HG03565 (cell line): ENCODE measurements around the gene TLR9.

ENCODE experiments used
- ATAC-seq: cut with Tn5 transposase; IDR thresholded peaks from one replicate; pipeline ENCODE4 v1.9.1; 2021; ENCODE audit warnings: mild to moderate bottlenecking, moderate library complexity; ENCODE audit not compliant: unreplicated experiment

The TLR9 gene

DNA sequence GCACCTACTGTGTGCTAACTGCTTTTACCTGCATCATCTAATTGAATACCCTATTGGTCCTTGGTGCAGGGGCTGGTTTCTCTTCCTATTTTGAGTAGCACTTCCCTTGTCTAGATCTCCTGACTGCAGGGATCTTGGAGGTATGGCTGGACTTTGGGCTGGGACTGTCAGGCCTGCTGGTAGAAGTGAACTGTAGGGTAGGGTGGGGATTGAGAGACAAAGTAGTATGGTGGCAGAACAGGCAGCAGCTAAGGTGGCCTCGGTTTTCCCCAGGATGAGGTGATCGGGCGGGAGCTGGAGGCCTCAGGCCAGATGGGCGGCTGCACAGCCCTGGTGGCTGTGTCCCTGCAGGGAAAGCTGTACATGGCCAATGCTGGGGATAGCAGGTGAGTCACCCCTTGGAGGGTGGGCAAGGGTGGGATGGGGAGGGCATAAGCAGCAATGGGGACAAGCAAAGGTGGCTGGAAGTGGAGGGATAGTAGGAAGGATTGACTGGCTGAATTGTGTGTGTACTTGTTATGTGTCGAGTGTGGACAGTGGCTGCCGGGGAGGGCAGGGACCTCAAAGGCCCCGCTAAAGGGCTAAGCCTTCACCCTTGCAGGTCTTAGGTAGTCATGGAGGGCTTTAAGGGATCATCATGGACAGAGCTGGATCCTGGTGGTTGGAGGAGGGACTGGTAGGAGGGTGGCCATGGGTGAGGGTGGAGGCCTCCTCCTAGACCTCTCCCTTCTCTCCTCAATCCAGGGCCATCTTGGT lies 22.1 kb upstream of the TLR9 start:
- no peak for ATAC-seq

GRCh38 chr3:52246728-52247408 lies 21.4 kb upstream of the TLR9 start:
- ATAC-seq: no peak

DNA sequence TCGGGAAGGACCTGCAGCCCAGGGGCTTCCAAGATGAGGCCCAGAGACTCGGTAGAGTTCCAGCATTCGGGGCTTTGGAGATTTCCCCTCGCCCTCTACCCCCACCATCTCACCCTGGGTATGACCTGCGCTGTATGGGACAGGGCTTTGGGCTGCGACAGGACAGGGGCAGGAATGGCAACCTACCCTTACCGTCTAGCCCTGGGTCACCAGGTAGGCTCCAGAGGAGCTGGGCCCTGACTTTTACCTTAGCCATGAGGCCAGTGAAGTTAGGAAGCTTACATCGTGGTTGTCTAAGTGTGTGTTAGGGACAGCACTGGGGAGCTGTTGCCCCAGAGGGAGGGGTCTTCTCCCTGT lies 20.8 kb upstream of the TLR9 start:
- ATAC-seq: no peak

DNA sequence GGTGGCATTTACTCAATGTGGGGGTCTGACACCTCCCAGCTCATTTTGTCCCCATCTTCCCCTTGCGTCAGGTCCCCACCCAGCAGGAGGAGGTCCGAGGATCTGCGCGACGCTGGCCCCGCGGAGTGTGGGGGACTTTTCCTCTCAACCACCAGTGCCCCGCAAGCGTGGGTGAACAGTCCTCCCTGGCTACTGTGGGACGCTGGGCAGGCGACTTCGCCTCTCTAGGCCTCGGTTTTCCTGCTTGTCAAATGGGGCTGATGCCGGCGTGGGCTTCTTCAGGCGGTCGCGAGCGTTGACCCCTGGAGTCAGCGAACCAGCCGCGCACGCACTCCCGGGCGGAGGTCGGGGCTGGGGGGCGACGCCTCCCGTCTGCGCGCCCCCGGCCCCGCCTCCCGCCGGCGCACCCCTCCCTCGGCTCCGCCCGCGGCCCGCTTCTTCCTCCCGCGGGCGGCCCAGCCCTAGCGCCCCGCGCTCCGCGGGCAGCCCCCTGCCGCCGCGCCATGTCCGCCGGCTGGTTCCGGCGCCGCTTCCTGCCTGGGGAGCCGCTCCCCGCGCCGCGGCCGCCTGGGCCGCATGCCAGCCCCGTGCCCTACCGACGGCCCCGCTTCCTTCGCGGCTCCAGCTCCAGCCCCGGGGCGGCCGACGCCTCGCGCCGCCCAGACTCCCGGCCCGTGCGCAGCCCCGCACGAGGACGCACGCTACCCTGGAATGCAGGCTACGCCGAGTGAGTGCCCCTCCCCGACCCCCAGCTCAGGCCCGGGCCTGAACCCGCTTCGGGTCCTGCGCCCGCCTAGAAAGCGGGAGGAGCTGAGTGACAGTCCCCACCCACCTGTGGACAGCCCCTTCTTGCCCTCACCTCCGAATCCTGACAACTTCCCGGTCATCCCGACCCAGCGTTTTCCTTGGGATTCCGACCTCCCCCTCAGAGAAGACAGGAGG lies 20.1 kb upstream of the TLR9 start, which contains the start of gene PPM1M:
PPM1M (plus strand) TSS at position 438 of the 942 bp plus-strand sequence; CDS start at position 504, 66 bp downstream.
- no peak for ATAC-seq

- ATAC-seq: peak; percentile 33
Observed at GRCh38 chr3:52243791-52244628, 18.6 kb upstream of the TLR9 start.

DNA sequence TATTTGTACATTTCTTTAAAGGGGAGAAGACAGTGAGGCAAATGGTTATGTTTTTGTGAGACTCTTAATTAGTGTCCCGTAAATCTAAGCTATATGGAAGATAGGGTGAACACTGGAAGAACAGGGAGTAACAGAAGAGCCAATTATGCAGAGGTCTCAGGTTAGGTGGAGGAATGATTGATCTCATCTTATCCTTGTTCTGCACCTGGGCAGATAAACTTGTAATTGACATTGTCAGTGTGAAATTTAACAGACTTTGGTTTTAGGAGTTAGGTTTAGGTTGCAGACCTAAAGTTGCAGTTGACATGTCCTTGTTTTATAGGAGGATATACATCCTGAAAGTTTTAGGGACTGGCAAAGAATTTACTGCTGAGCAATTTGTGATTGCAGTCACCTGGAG lies 16.6 kb upstream of the TLR9 start:
- no peak for ATAC-seq

- ATAC-seq: no peak
Observed at GRCh38 chr3:52240886-52241370, 15.5 kb upstream of the TLR9 start.

GRCh38 chr3:52240059-52240885 lies 14.8 kb upstream of the TLR9 start:
- ATAC-seq: no peak

DNA sequence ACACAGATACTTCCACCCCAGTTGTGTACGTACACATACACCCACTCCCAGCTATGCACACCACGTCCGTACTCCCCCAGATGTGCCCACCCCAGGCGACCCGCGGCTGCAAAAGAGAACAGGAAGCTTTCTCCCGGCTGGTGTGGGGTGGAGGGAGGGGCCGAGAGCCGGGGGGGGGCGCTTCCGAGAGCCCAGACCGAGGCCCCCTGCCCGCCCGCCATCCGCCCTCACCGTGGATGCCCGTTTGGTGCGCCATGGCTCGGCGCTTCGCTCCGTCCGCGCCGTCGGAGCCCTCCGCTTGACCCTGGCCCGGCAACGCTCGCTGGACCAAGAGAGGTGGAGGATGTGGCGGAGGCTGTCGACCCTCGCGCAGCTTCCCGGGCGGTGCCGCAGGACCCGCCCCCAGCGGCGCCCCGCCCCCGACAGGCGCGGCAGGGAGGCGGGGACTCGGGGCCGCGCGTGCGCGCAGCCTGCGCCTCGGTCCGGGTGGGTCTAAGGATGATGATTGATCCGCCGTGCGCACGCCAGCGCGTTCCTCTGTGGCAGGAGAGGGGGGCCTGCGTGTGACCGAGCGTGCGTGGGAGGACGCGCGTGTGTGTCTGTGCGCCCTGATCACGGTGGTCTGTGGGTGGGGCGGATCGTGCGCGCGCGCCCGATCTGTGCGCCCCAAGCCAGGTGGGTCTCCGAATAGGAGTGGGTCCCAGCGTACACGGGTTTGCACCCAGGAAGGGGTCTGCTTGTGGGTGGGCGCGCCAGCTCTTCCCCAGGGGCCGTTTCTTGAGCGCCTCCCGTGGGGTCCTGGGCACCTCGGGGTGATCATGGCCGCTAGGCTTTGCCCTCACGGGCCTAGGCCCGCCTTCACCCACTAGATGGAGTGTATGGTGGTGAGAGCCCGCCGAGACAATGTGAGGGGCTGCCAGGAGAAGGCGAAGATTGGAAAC lies 13.6 kb upstream of the TLR9 start, which contains the start of gene TWF2:
TWF2 (minus strand) TSS at position 398 of the 941 bp plus-strand sequence; CDS start at position 256, 142 bp downstream.
- peak; percentile 46 for ATAC-seq

DNA sequence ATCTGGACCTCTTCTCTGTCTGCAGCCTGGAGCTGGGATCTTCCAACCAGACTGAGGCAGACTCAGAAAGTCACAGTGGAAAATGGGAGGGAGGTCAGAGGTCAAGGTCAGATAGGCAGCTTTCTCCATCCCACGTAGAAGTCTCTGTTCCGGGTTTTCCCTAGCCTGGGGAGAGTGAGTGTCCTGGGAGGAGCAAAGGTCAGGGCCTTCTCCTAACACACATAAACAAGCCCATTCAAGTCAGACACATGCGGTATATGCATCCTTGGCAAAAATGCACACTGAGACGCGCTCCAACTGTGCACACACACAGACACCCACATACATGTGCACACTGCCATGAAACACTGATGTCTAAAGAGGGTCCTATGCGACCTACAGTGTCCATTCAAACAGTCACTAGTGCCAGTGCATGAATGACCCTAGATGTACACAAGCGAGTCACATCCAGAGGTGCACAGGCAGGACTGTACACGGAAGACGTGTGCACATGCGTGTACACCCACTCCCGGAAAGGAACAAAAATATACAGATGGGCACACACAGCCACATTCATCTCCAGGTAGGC lies 12.8 kb upstream of the TLR9 start:
- no peak for ATAC-seq

DNA sequence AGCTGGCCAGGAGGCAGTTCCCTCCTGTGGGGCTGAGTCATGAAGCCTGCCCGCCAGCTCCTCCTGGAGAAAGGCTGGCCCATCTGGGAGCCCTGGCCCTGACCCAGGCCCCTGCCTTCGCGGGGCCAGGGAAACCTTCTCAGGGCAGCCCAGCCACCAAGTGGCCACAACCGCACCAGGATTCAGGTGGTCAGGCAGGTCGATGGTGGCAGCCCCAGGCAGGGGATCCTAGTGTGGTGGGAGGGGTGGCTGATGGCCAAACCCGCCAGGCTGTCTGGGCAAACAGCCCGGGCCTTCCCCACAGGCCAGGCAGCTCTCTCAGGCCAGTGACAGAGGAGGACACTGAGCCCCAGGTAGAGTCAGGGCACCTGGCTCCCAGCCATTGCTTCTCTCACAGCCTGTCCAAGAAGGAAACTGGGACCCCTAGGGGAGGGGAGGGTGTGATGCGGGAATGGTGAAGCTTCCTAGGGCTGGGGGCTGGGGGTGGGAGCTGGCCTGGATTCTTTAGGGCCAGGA lies 12.3 kb upstream of the TLR9 start:
- no peak for ATAC-seq

DNA sequence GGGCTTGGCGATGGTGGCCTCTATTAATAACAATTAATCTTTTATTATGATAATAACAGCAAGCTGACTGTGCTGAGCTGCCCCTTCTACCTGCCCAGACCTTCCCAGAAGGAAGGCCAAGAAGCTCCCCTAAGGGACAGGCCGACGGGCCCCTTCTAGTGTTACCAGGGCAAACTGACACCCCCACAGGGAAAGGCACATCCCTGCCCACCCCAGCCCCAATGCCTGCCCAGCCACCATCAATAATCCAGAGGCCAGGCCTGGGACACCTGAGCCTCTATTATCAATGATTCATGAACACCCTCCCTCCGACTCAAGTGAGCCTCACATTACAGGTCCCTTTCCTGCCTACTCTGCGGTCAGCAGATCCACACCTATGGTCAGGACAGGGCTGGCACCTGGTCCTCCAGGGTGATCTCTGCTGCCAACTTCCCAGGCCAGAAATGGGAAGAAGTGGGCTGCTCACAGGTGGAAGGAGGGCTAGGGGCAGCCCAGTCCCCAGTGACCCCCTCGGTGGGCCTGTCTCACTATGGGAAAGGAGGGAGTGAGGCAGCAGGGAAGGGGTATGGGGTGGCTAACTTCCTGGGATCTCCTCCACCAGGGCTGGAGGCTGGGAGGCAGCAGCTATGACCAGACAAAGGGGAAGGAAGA lies 11.7 kb upstream of the TLR9 start:
- no peak for ATAC-seq

DNA sequence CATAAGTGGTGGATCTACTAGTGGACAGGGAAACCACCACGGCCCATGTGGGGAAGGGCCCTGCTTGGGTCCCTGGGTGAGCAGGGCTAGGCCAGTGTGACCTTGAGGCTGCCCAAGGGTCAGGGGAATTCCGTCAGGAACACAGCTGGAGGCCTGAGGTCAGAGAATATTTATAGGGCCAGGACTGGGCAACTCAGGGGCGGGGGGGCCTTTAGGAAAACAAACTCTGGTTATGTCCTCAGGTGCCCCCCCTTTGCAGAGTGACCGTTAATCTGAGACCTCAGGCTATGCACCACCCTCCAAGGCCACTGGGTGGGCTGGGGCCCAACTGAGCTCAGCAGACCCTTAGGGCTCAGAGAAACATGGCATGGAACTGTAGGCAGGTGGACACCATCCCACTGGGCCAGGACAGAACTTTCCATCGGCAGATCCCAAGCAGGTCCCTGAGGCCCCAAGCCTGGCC lies 11.0 kb upstream of the TLR9 start:
- no peak for ATAC-seq

GRCh38 chr3:52234516-52235447 lies 9.3 kb upstream of the TLR9 start:
- no peak for ATAC-seq

GRCh38 chr3:52233968-52234367 lies 8.5 kb upstream of the TLR9 start:
- no peak for ATAC-seq

GRCh38 chr3:52233108-52233591 lies 7.7 kb upstream of the TLR9 start:
- no peak for ATAC-seq
